HepG2 (cell line): ENCODE results near the gene PVRIG. TPM values are rescaled to one million over a fixed set of nuclear protein-coding genes. Genes with fewer than 3 reads are reported as not detected.

Source experiments
- ATAC-seq: fragments of 200-7000 bp; cut with Tn5 transposase; 3 replicates; pipeline ENCODE4 v1.9.1; 2020; ENCODE audit warnings: mild to moderate bottlenecking, moderate library complexity
- BruUV-seq: library from RNA; stranded (reverse); fragments of 400-500 nt; replicated peaks from 2 replicates; lab custom pipeline; 2021; lab: Mats Ljungman, UMichigan
- CTCF ChIA-PET: fragments of 300-600 bp; formaldehyde crosslinking; extraction: SDS; loops from one replicate; lab custom pipeline; 2021; ENCODE audit warnings: low total read pairs, inconsistent platforms, low intra/inter-chr PET ratio; lab: Yijun Ruan, JAX
- POLR2A ChIA-PET: fragments of 350-600 bp; sonication (Branson Sonifier 250); formaldehyde crosslinking; loops from one replicate; lab custom pipeline; 2020; ENCODE audit warnings: antibody characterized with exemption, inconsistent platforms; lab: Yijun Ruan, JAX
- DNase-seq: peaks from one replicate; pipeline ENCODE4 v3.0.0-alpha.2; 2015; ENCODE audit warnings: low spot score
- FAIRE-seq: peaks from 3 replicates; lab custom pipeline; 2011; peaks lifted over from hg19 to GRCh38; lab: Jason Lieb, UNC
- H2AFZ ChIP-seq: one replicate; pipeline ENCODE4 v1.6.1; 2011; ENCODE audit warnings: low read length, inconsistent platforms
- H3K27ac ChIP-seq: fragments of 300-600 bp; 3 replicates; pipeline ENCODE4 v1.8.0; 2011; ENCODE audit warnings: mixed run types, mild to moderate bottlenecking, mixed read lengths, low read length, inconsistent platforms; ENCODE audit not compliant: insufficient read depth; ENCODE audit errors: extremely low read length
- H3K27me3 ChIP-seq, 2 experiments: fragments of 200-600 bp in 1 of 2; 2 replicates in 1 of 2; 3 replicates in 1 of 2; pipeline versions ENCODE4 v1.6.0 to v1.8.0; 2011; ENCODE audit warnings: low read length in 2 of 2, mild to moderate bottlenecking in 2 of 2, moderate library complexity in 2 of 2, inconsistent platforms in 1 of 2; ENCODE audit not compliant: insufficient read depth in 2 of 2, control insufficient read depth in 1 of 2
- H3K36me3 ChIP-seq, 2 experiments: fragments of 200-600 bp in 1 of 2; replicated peaks in 1 of 2; 2 replicates in 1 of 2; 3 replicates in 1 of 2; pipeline versions ENCODE4 v1.5.1 to v1.8.0; 2011; ENCODE audit warnings: low read length in 2 of 2, inconsistent platforms in 1 of 2; ENCODE audit not compliant: insufficient read depth in 2 of 2, control insufficient read depth in 1 of 2
- H3K4me1 ChIP-seq: 2 replicates; pipeline ENCODE4 v1.5.1; 2012; ENCODE audit warnings: low read length, inconsistent platforms; ENCODE audit not compliant: insufficient read depth
- H3K4me2 ChIP-seq: 2 replicates; pipeline ENCODE4 v1.6.0; 2011; ENCODE audit warnings: low read depth, low read length, inconsistent platforms
- H3K4me3 ChIP-seq, 3 experiments: fragments of 200-600 bp in 1 of 3; sonication (generic), shearing (Covaris generic) in 1 of 3; replicated peaks in 1 of 3; 2 replicates each; pipeline ENCODE4 v1.5.1; 2011 to 2016; ENCODE audit warnings: low read length in 3 of 3, inconsistent platforms in 2 of 3, low read depth in 2 of 3, mild to moderate bottlenecking in 2 of 3, control low read depth in 1 of 3, mixed read lengths in 1 of 3; ENCODE audit not compliant: insufficient read depth in 1 of 3
- H3K79me2 ChIP-seq: one replicate; pipeline ENCODE4 v1.6.1; 2011; ENCODE audit warnings: low read length, inconsistent platforms; ENCODE audit not compliant: insufficient read depth
- H3K9ac ChIP-seq: 2 replicates; pipeline ENCODE4 v1.6.0; 2011; ENCODE audit warnings: mild to moderate bottlenecking, low read depth, low read length, inconsistent platforms; ENCODE audit not compliant: insufficient read depth
- H3K9me3 ChIP-seq: 2 replicates; pipeline ENCODE4 v1.5.1; 2012; ENCODE audit warnings: mild to moderate bottlenecking, low read length
- H4K20me1 ChIP-seq: 2 replicates; pipeline ENCODE4 v1.6.0; 2011; ENCODE audit warnings: inconsistent platforms, mild to moderate bottlenecking, low read length, moderate library complexity; ENCODE audit not compliant: insufficient read depth
- DMAP1 ChIP-seq: IDR thresholded peaks from 2 replicates; pipeline ENCODE4 v1.6.1; 2016
- ETV6 ChIP-seq: sonication (generic); formaldehyde crosslinking; conservative IDR thresholded peaks from 2 replicates; pipeline ENCODE4 v1.4.0; 2020; ENCODE audit warnings: missing genetic modification reagents
- HMGA1 ChIP-seq: sonication (generic); formaldehyde crosslinking; conservative IDR thresholded peaks from 2 replicates; pipeline ENCODE4 v1.4.0; 2020; ENCODE audit warnings: missing genetic modification reagents
- REL ChIP-seq: sonication (generic); formaldehyde crosslinking; conservative IDR thresholded peaks from 2 replicates; pipeline ENCODE4 v1.8.0; 2022; ENCODE audit warnings: mild to moderate bottlenecking, missing genetic modification reagents, moderate library complexity
- ZNF564 ChIP-seq: sonication (generic); formaldehyde crosslinking; IDR thresholded peaks from 2 replicates; pipeline ENCODE4 v1.8.1; 2023; ENCODE audit warnings: mild to moderate bottlenecking, missing genetic modification reagents
- ZNF644 ChIP-seq: IDR thresholded peaks from 2 replicates; pipeline ENCODE4 v1.6.1; 2016; ENCODE audit warnings: low read depth
- ZNF746 ChIP-seq: sonication (generic); formaldehyde crosslinking; IDR thresholded peaks from 2 replicates; pipeline ENCODE4 v1.8.0; 2022; ENCODE audit warnings: mild to moderate bottlenecking, missing genetic modification reagents
- WGBS: methylation state at CpG from one replicate; pipeline ENCODE4 v1.1.6; 2017; ENCODE audit warnings: low lambda C conversion rate; 5-methylcytosine and 5-hydroxymethylcytosine counted together
- in situ Hi-C: cut with HindIII; loops from 2 replicates; pipeline ENCODE4 v1.10.0; 2017; ENCODE audit warnings: low pct_unique_long_range_greater_than_20kb; ENCODE audit not compliant: extremely low pct_ligation_motif_present
- intact Hi-C: fragments of 100-400 bp; cut with micrococcal nuclease; formaldehyde crosslinking; loops from one replicate; pipeline ENCODE4 v1.10.0; 2022; ENCODE audit not compliant: unreplicated experiment
- polyA plus RNA-seq, 8 experiments: library from polyadenylated mRNA; depleted of rRNA in 3 of 8; stranded (reverse) in 7 of 8; unstranded in 1 of 8; fragments of >200 nt; fragmentation: Illumina TruSeq in 4 of 8; extraction: Trizol in 4 of 8; gene quantifications; 2 replicates each; pipeline versions ENCODE4 v1.2.1 to v1.2.3, GENCODE V29; 2011 to 2016; ENCODE audit warnings: low read depth in 4 of 8, missing spikeins in 1 of 8, mixed read lengths in 1 of 8; ENCODE audit not compliant: insufficient read depth in 1 of 8
- total RNA-seq, 5 experiments: library from RNA; depleted of rRNA; stranded (reverse); fragments of >200 nt; fragmentation: Illumina TruSeq; extraction: Trizol; gene quantifications; 2 replicates each; pipeline ENCODE4 v1.2.3, GENCODE V29; 2016; ENCODE audit warnings: low read depth in 1 of 5
- TF ChIP-seq, protein P1 (sequence below): sonication (generic); formaldehyde crosslinking; conservative IDR thresholded peaks from 2 replicates; pipeline ENCODE4 v1.5.0; 2020; ENCODE audit warnings: missing genetic modification reagents
- TF ChIP-seq, protein P2 (sequence below): sonication (generic); formaldehyde crosslinking; IDR thresholded peaks from 2 replicates; pipeline ENCODE4 v1.4.0; 2020; ENCODE audit warnings: missing genetic modification reagents
- TF ChIP-seq, protein P3 (sequence below): sonication (generic); formaldehyde crosslinking; IDR thresholded peaks from 2 replicates; pipeline ENCODE4 v1.5.1; 2020; ENCODE audit warnings: missing genetic modification reagents, mild to moderate bottlenecking, borderline replicate concordance

The PVRIG gene
- total and polyA plus RNA-seq, 2 of the 13 experiments (the other 11 are each of a cell fraction or from before 2014, with no cell fraction given), result not detected

DNA sequence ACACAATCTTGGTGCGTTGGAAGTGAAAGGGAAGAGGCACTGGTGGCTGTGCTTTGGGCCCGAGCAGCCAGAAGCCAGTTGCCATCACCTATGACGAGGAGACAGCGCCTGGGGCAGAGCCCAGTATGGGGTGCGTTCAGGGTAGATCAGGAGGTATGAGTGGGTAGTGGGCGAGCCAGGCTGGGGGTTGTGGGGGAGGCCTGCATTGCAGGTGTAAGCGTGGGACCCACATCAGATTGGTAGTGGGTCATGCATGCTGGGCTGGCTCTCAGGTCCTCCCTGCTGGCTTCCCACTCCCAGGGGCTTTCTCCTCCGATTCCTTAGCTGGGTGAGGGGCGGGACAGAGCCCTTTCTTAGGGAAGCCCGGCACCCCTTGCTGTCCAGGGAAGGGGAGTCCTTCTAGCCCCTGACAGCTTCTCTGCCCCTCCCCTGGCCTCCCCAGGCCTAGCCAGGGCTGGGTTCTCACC, 445 bp upstream of the PVRIG start:
- H3K79me2 ChIP-seq, result no peaks in the 10 kb centered on the region
- CTCF ChIA-PET, result no interaction called here
- no peak overlapping the region for H3K9ac ChIP-seq
- H2AFZ ChIP-seq, result no peak overlapping the region
- DNase-seq (no peak), ATAC-seq (no peak), FAIRE-seq (no peak)
- no peaks in the 10 kb centered on the region for H3K9me3 ChIP-seq
- no peak overlapping the region for H3K4me2 ChIP-seq
- no TSS peak for BruUV-seq
- no peak overlapping the region for H3K4me3 ChIP-seq
- H3K36me3 ChIP-seq, result peaks cover 9 to 18% of the 10 kb centered on the region in 2 experiments; a peak in 3 of 5 replicates
- H3K4me1 ChIP-seq, result peaks cover 5% of the 10 kb centered on the region; the same call in 1 of the 2 replicates
- no peaks in the 10 kb centered on the region for H3K27me3 ChIP-seq
- H4K20me1 ChIP-seq, result no peaks in the 10 kb centered on the region
- no peak overlapping the region for H3K27ac ChIP-seq
- 94% methylated on average over 5 of the region's 10 CpGs for WGBS
- in situ Hi-C loops, result no loop called here
- POLR2A ChIA-PET, result no interaction called here
- intact Hi-C loops, result no loop called here
- TF ChIP-seq, protein P1, sequence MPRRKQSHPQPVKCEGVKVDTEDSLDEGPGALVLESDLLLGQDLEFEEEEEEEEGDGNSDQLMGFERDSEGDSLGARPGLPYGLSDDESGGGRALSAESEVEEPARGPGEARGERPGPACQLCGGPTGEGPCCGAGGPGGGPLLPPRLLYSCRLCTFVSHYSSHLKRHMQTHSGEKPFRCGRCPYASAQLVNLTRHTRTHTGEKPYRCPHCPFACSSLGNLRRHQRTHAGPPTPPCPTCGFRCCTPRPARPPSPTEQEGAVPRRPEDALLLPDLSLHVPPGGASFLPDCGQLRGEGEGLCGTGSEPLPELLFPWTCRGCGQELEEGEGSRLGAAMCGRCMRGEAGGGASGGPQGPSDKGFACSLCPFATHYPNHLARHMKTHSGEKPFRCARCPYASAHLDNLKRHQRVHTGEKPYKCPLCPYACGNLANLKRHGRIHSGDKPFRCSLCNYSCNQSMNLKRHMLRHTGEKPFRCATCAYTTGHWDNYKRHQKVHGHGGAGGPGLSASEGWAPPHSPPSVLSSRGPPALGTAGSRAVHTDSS (CRISPR knock-in tag), result no peak
- TF ChIP-seq ZNF644 (no peak), HMGA1 (CRISPR knock-in tag) (no peak), ZNF746 (CRISPR knock-in tag) (no peak), ZNF564 (CRISPR knock-in tag) (no peak), ETV6 (no peak), REL (CRISPR knock-in tag) (no peak), DMAP1 (no peak)
- TF ChIP-seq, protein P2, sequence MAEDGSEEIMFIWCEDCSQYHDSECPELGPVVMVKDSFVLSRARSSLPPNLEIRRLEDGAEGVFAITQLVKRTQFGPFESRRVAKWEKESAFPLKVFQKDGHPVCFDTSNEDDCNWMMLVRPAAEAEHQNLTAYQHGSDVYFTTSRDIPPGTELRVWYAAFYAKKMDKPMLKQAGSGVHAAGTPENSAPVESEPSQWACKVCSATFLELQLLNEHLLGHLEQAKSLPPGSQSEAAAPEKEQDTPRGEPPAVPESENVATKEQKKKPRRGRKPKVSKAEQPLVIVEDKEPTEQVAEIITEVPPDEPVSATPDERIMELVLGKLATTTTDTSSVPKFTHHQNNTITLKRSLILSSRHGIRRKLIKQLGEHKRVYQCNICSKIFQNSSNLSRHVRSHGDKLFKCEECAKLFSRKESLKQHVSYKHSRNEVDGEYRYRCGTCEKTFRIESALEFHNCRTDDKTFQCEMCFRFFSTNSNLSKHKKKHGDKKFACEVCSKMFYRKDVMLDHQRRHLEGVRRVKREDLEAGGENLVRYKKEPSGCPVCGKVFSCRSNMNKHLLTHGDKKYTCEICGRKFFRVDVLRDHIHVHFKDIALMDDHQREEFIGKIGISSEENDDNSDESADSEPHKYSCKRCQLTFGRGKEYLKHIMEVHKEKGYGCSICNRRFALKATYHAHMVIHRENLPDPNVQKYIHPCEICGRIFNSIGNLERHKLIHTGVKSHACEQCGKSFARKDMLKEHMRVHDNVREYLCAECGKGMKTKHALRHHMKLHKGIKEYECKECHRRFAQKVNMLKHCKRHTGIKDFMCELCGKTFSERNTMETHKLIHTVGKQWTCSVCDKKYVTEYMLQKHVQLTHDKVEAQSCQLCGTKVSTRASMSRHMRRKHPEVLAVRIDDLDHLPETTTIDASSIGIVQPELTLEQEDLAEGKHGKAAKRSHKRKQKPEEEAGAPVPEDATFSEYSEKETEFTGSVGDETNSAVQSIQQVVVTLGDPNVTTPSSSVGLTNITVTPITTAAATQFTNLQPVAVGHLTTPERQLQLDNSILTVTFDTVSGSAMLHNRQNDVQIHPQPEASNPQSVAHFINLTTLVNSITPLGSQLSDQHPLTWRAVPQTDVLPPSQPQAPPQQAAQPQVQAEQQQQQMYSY (CRISPR knock-in tag), result no peak
- TF ChIP-seq, protein P3, sequence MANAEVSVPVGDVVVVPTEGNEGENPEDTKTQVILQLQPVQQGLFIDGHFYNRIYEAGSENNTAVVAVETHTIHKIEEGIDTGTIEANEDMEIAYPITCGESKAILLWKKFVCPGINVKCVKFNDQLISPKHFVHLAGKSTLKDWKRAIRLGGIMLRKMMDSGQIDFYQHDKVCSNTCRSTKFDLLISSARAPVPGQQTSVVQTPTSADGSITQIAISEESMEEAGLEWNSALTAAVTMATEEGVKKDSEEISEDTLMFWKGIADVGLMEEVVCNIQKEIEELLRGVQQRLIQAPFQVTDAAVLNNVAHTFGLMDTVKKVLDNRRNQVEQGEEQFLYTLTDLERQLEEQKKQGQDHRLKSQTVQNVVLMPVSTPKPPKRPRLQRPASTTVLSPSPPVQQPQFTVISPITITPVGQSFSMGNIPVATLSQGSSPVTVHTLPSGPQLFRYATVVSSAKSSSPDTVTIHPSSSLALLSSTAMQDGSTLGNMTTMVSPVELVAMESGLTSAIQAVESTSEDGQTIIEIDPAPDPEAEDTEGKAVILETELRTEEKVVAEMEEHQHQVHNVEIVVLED (CRISPR knock-in tag), result no peak
